Erythroblast (primary cell): ENCODE data around the gene MANSC4.
"Not testable (repeated sequence)": the region's sequence is repeated elsewhere in the genome, so short reads cannot be mapped to it uniquely, and the experiment has no call there.

ENCODE experiments used
- DNase-seq, 2 experiments: peaks; one replicate each; lab custom pipeline; 2025; lab: John Stamatoyannopoulos, UW
- GATA1 ChIP-seq: IDR thresholded peaks from 2 replicates; pipeline ENCODE4 v1.6.1; 2011; ENCODE audit warnings: low read depth, mild to moderate bottlenecking, control low read depth, low read length, moderate library complexity
- POLR2A ChIP-seq: IDR thresholded peaks from 2 replicates; pipeline ENCODE4 v1.6.1; 2011; ENCODE audit warnings: mild to moderate bottlenecking, low read length

The MANSC4 gene

DNA sequence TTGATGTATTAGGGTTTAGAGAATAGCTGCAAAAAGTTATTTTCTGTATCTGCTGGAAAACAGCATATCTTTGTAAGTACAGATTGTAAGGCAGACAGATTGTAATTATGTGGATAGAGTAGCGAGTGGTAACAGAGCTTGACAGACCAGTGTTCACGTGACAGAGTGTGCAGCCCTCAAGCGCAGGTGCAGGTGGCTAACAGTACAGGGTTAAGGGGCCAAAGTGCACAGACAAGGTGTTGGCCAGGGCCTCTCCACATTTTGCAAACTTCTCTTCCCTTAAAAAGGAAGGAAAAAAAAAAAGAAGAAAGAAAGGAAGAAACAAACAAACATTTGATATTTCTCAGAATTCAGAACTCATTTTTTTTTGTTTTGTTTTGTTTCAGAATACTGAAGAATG lies 25.2 kb downstream of the MANSC4 start:
- no peak for DNase-seq
- TF ChIP-seq GATA1 (no peak), POLR2A (no peak)

DNA sequence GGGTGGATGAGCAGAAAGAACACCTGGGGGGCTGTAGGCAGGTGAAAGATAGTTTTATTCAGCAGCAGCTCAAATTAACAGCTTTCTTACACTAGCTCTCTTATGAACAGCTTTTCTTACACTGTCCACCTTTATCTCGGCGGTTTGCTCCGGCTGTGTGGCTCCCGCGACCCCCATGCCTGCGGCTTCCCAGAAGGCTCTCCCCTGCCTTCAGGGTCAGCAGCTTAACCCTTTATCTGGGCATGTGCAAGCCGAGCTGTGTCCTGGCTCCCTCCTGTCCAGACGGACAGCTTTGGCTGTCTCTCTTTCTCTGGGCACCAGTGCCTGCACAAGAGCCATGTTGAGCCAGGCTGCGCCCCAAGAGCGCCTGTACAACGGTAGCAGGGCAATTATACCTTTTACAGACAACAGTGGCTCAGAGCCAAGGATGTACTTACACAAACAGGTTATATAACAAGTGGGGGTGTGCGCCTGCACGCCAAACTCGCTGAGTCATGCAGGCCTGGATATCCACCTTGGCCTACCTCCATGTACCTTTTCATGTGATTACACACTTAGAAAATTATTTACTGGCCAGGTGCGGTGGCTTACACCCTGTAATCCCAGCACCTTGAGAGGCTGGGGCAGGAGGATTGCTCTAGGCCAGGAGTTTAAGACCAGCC lies 28.5 kb downstream of the MANSC4 start:
- TF ChIP-seq POLR2A (no peak), GATA1 (no peak)
- DNase-seq: peak; percentile 5 to 9

DNA sequence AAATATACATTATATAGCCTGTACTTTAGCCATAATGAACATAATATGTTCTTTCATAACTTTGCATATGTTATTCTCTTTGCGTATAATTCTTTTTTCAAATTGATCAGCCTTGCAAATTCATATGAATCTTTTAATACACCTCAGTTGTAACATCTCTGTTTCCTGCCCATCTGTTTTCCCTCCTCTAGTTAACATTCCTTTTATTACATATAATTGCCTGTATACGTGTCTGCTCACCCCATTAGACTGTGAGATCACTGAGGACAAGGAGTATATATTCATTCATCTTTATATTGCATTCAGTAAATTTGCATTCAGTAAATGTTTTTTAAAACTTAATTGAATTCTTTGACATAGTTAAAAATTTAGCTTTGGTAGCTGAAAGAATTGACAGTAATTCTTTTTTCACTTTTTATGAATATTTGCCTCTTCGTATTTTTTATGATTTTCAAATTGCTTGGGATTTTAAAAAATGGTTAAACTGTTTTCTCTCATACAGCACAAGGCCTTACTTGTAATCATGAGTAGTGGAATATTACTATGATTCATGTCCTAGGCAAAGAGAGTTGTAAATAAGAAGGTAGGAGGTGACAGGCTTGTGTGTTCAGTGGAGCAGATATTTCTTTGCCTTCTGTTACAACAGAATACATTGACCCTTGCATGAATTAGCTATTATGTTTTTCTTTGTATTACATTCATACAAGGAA lies 32.8 kb downstream of the MANSC4 start:
- DNase-seq: no peak
- TF ChIP-seq POLR2A (no peak), GATA1 (no peak)

DNA sequence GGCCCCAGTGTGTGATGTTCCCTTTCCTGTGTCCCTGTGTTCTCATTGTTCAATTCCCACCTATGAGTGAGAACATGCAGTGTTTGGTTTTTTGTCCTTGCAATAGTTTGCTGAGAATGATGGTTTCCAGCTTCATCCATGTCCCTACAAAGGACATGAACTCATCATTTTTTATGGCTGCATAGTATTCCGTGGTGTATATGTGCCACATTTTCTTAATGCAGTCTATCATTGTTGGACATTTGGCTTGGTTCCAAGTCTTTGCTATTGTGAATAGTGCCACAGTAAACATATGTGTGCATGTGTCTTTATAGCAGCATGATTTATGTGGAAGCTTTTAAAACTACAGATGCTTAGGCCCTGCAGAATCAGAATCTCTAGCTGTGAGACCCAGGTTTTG lies 34.3 kb downstream of the MANSC4 start:
- DNase-seq: not testable (repeated sequence)

DNA sequence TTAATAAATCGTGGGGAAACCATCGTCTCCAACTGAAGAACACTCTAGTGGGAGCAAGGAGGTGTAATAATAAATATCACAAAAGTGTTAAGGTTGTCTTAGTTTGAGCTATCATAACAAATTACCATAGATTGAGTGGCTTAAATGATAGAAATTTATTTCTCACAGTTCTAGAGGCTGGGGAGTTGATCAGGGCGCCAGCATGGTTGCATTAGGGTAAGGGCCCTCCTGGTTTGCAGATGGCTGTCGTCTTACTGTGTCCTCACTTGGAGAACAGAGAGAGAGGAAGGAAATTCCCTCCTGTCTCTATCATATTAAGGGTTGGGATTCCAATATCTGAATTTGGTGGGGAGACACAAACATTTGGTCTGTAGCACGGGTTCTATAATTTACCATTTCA lies 36.4 kb downstream of the MANSC4 start:
- no peak for TF ChIP-seq GATA1
- TF ChIP-seq POLR2A: no peak
- DNase-seq: no peak

DNA sequence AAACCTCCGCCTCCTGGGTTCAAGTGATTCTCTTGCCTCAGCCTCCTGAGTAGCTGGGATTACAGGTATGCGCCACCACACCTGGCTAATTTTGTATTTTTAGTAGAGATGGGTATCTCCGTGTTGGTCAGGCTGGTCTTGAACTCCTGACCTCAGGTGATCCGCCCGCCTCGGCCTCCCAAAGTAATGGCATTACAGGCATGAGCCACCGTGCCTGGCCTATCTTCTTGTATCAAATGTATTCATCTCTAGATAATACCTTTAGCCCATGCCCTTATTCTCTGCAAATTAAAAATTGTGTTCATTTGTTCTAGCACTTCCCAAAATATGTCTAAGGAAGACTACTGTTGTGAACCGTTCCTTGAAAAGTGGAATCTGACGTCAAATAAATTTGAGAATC lies 45.7 kb downstream of the MANSC4 start:
- not testable (repeated sequence) for DNase-seq

DNA sequence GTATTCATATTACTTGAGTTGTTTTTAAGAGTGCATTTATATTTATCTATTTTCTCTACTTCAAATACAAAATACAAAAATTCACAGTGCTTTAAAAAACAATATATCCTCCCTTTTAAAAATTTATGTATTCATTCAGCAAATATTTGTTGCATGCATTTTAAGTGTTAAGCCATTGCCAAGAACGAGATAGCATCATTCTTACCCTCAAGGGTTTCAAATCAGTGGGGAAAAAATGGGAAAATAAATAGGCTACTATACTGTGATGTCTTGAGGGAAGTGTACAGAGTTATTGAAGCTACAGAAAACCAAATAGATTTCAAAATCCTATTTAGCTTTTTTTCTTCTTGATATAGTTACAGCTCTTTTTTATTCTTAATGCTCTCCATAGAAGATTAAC lies 46.2 kb downstream of the MANSC4 start:
- no peak for DNase-seq
- no peak for TF ChIP-seq POLR2A
- TF ChIP-seq GATA1: no peak

DNA sequence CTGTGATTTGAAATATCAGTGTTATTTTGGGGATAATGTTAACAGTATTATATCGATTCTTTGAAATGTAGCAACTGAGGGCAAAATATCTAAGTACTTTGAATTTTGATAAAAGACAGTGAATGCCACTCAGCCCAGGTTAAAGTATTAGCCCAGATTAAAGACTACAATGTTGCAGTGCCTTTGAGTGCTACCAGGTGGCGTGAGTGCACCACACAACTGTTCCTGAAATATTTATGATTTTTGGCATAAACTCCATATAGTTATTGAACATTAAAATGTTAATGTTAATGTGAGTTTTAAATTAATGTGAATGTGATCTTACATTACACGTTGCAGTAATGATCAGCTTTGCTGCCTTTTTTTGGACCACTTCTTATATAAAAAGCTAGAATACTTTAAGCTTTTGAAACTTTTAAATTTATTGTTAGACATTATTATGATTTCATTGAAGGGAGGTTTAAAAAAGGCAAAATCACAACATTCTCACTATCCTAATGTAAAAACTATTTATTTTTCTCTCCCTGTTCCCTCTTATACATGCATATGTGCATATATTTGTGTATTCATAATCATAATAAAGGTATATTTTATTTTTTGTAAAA lies 46.9 kb downstream of the MANSC4 start:
- DNase-seq: peak; percentile 43 to 68
- TF ChIP-seq POLR2A (no peak), GATA1 (no peak)

DNA sequence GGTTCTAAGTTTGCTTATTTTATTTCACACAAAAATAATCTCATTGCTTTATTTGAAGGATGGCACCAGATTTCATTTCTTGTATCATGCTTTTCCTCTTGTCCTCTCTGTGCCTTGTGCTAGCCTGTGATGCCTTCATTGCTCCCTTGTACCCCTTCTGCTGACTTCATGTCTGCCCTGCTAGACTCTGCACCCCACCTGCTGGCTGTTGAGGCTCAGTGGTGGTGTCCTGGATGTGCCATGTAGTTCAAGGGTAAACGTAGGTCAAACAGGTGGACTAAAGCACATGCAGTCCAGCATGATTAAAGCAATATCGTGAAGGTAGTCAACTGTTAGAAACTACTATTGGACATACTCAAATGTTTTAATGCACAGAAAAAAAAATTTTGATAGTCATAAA lies 47.8 kb downstream of the MANSC4 start:
- peak; percentile 5 to 22 for DNase-seq

DNA sequence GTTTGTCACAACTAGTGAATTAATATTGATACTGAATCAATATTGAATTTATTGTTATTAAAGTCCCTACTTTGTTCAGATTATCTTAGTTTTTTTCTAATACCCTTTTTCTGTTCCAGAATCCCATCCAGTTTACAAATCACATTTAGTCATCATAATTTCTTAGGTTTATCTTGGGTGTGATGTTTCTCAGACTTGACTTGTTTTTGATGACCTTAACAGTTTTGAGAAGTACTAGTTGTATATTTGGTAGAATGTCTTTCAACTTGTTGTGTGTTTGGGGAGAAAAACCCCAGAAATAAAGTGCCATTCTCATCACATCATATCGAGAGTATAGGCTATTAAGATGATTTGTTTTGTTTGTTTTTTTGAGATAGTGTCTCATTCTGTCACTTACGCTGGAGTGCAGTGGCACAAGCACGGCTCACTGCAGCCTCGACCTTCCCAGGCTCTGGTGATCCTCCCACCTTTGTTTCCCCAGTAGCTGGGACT lies 49.9 kb downstream of the MANSC4 start:
- no peak for DNase-seq
- TF ChIP-seq GATA1 (no peak), POLR2A (no peak)

More for the DNA sequence above, 47.8 kb downstream of the MANSC4 start:
- TF ChIP-seq POLR2A (no peak), GATA1 (no peak)

DNA sequence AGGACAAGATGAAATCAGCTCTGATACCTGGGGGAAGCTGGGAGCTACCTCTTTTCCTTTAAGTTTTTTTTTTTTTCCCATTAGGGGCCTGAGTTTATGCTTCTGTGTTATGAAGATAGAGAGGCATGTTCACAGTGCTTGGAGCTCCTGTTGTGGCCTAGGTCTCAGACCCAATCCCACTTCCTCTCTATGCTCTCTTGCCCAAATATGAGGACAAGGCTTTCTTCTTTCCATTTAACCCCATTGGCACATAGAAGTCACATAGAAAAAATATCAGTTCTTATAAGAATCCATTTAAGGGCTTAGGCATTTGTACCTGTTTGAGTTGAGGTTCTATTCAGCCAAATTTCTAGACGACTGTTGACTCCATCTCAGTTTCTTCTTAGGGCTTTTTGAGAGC lies 56.8 kb downstream of the MANSC4 start:
- no peak for DNase-seq
- TF ChIP-seq GATA1 (no peak), POLR2A (no peak)
